GM18907 (cell line): Measurements from ENCODE around the gene TUNAR.

Experiments
- ATAC-seq: cut with Tn5 transposase; IDR thresholded peaks from one replicate; pipeline ENCODE4 v1.9.1; 2021; ENCODE audit warnings: mild to moderate bottlenecking, moderate library complexity; ENCODE audit not compliant: unreplicated experiment

TUNAR gene

GRCh38 chr14:95871531-95871930, 5.1 kb upstream of the TUNAR start:
- ATAC-seq = no peak

- ATAC-seq = no peak
Measured at GRCh38 chr14:95872777-95873176, 3.9 kb upstream of the TUNAR start.

- no peak for ATAC-seq
Measured at GRCh38 chr14:95875831-95876760, 536 bp upstream of the TUNAR start.

GRCh38 chr14:95877633-95878032, 1.0 kb downstream of the TUNAR start:
- ATAC-seq = no peak

- no peak for ATAC-seq
Measured at GRCh38 chr14:95884377-95884776, 7.7 kb downstream of the TUNAR start.

GRCh38 chr14:95885278-95885677, 8.6 kb downstream of the TUNAR start:
- ATAC-seq = no peak

- ATAC-seq = no peak
Measured at GRCh38 chr14:95885866-95886265, 9.2 kb downstream of the TUNAR start.

GRCh38 chr14:95886366-95887056, 9.9 kb downstream of the TUNAR start:
- ATAC-seq = no peak

- no peak for ATAC-seq
Measured at GRCh38 chr14:95887351-95887750, 10.7 kb downstream of the TUNAR start.

- peak; percentile 71 for ATAC-seq
Measured at GRCh38 chr14:95889236-95889979, 12.8 kb downstream of the TUNAR start.

- ATAC-seq = no peak
Measured at GRCh38 chr14:95891742-95892141, 15.1 kb downstream of the TUNAR start.

GRCh38 chr14:95892142-95892541, 15.5 kb downstream of the TUNAR start:
- no peak for ATAC-seq

GRCh38 chr14:95895720-95896119, 19.1 kb downstream of the TUNAR start:
- no peak for ATAC-seq

GRCh38 chr14:95896498-95897135, 20.0 kb downstream of the TUNAR start:
- no peak for ATAC-seq

GRCh38 chr14:95897280-95897679, 20.6 kb downstream of the TUNAR start:
- no peak for ATAC-seq

GRCh38 chr14:95901054-95901453, 24.4 kb downstream of the TUNAR start:
- ATAC-seq = no peak

GRCh38 chr14:95902273-95902826, 25.7 kb downstream of the TUNAR start:
- no peak for ATAC-seq

GRCh38 chr14:95903165-95903564, 26.5 kb downstream of the TUNAR start:
- no peak for ATAC-seq

- no peak for ATAC-seq
Measured at GRCh38 chr14:95903616-95904107, 27.0 kb downstream of the TUNAR start.

GRCh38 chr14:95906591-95906990, 30.0 kb downstream of the TUNAR start:
- no peak for ATAC-seq
